Effector CD8-positive, alpha-beta T cell (primary cell): ENCODE results near the gene CSMD2.

ENCODE experiments used
- DNase-seq: peaks from one replicate; lab custom pipeline; 2025; lab: John Stamatoyannopoulos, UW

CSMD2 gene

DNA sequence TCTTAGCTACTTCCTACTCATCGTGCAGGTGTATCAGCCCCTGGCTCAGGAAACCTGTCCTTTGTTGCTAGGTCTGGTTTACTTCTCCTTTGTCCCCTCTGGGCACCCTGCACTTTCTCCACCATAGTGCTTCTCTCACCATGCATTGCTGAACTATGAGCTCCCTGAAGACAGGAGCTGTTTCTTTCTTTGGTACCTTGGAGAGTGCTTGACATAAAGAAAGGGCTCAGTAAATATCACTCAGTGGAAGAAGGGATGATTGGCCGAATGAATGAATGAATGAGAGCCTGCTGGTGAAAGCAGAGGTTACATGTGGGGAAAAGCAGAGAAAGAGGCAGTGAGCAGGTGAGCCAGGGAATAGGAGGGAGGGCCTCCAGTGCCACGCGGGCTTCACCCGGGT is 310.9 kb downstream of the CSMD2 start:
- no peak for DNase-seq

DNA sequence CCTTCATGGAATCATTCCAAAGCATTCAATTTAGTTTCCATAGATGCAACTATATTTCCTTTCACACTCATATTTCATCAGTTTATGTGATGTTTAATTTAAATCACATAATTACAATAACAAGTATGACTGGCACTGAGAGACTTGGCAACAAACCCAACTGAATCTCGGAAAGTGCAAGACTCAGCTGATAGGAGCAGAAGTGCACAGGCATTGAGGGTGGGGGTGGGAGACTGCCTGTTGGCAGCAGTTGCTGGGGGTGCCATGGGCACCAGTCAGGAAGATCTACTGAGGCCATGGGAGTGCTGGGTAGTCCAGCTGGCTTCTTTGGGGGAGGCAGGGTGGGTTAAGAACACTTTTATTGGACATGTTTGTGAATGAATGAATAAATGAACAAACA is 311.6 kb downstream of the CSMD2 start:
- no peak for DNase-seq

GRCh38 chr1:33852711-33853110 is 312.3 kb downstream of the CSMD2 start:
- no peak for DNase-seq

GRCh38 chr1:33850481-33850880 is 314.5 kb downstream of the CSMD2 start:
- no peak for DNase-seq

- no peak for DNase-seq
Measured at GRCh38 chr1:33849211-33849610, 315.8 kb downstream of the CSMD2 start.

DNA sequence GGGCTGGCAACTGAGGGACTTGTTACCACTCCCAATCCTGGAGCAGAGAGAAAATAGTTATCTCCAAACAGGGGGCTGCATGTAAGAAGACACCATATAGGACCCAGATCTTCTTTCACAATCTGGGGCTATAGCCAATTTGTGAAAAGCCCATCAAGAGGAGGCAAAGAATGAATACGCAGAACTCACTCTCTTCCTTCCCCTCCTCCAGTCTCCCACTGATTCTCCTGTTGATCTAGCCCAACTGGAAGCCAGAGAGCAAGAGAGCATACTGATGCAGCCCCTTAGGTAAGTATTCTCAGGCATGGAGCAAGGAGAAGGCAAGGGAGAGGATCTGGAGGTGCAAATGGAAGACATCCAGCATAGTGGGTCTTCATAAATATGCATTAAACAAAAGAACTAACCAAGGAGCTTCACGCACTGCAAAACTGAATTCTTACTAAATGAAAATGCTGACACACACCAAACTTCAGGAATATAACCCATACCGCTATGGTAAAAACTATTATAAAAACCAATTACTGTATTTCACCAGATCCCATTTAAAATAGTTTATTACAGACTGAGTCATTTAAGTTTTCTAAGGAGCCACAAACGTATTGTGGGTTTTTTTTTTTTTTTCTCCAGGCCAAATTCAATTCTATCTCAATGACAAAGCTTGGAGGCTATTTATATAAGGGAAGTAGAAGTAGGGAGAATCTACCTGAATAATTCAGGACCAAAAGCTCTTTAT is 316.7 kb downstream of the CSMD2 start:
- DNase-seq, result no peak

- no peak for DNase-seq
Measured at GRCh38 chr1:33846861-33847260, 318.2 kb downstream of the CSMD2 start.

GRCh38 chr1:33844166-33844565 is 320.9 kb downstream of the CSMD2 start:
- no peak for DNase-seq

- DNase-seq, result no peak
Measured at GRCh38 chr1:33842348-33842747, 322.7 kb downstream of the CSMD2 start.

DNA sequence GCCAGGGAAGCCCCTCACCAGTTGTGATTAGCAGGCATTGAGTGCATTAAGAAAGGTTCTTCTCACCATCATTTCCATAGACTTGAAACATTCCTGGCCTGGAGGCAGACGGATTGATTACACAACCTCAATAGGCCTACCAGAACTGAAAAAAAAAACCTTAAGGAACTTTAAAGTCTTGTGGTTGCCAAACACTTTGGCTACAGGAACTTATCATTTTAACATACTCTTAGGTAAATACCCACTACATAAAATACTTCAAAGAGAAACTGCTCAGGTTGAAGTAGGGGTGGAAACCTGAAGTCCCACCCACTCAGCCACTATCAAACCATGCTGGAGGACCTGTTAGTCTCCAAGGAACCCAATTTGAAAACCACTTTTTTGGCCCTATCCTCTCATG is 323.5 kb downstream of the CSMD2 start:
- no peak for DNase-seq

DNA sequence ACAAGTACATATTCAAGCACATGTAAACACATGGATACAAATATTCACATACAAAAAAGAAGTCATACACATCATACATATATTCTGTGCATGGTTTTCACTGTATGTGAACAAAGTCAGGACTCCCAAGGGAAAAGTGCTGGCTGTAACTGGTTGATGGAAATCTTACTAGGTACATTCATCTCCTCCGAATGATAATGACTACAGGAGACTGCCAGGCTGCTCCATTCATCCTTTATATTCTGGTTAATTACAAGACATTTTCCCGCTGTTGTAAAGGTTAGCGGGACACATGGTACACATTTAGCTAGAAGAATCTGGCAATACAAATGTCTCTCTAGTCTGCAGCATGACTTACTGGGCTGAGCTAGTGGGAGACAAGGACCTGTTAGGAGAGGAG is 327.4 kb downstream of the CSMD2 start:
- DNase-seq, result no peak

DNA sequence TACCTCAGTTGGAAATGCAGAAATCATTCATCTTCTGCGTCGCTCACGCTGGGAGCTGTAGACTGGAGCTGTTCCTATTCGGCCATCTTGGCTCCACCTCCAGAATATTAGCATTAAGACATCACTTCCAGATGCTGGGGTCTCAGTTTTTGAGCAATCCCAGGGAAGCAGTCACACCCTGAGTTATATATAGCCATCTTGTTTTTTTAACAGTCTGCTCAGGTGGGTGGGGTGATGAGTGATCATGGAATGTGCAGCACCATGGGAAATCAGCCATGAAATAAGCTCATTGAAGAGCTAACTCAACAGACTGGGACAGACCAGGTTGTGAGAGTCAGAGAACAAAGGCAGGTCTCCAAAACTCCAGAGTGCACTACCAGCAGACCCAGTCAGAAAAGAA is 328.1 kb downstream of the CSMD2 start:
- DNase-seq, result no peak

GRCh38 chr1:33828654-33829053 is 336.4 kb downstream of the CSMD2 start:
- no peak for DNase-seq

DNA sequence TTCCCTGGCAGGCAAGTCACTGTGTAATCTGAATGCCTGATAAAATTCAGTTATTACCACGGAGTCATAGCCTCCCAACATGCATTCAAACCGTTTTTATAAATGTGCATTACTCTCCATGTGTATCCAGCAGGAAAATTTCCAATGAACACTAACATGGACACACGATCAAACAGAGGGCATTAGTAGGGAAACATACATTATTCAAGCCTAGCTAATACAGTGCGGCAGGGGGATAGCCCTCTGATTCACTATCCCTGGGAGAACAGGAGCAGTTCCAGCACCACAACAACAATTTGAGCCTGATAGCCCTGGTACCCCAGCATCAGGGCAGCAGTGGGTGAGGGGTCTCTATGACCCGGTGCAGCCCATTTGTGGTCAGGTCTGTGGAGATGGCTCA is 337.0 kb downstream of the CSMD2 start:
- no peak for DNase-seq

GRCh38 chr1:33826711-33827110 is 338.3 kb downstream of the CSMD2 start:
- DNase-seq, result no peak

DNA sequence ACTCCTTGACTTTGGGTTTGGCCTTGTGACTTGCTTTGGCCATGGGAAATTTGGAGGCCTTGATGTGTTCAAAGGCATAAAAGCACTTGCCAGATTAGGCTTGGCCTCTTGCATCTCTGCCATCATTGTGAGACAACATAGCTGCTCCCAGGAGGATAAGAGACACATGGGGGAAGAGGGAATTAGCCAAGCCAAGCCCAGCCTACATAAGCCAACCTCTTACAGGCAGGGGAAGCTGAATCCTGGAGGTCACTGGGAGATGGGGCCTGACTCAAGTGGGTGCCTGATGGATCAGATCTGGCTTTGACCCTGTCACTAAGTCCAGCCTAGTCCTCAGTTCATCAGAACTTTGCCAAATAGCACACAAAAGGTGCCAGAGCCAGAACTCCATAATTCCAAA is 338.7 kb downstream of the CSMD2 start:
- no peak for DNase-seq

- no peak for DNase-seq
Measured at GRCh38 chr1:33825506-33825905, 339.5 kb downstream of the CSMD2 start.

DNA sequence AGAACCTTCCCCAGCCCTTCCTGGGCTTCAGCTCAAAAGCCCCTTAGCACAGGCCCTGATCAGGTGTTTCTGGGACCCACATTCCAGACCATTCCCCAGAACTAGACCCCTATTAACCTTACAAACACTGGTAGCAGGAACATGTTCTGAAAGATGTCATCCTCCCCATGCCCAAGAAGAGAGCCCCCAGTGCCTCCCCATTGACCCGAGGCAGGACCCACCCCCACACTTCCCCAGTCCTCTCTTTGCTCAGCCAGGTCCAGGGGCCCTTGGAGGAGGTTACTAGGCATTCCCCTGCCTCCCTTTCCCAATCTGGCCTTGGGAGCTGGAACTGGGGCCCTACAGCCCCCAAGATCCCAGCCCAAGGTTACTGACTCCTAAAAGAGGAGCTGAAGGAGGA is 340.1 kb downstream of the CSMD2 start:
- DNase-seq, result no peak

DNA sequence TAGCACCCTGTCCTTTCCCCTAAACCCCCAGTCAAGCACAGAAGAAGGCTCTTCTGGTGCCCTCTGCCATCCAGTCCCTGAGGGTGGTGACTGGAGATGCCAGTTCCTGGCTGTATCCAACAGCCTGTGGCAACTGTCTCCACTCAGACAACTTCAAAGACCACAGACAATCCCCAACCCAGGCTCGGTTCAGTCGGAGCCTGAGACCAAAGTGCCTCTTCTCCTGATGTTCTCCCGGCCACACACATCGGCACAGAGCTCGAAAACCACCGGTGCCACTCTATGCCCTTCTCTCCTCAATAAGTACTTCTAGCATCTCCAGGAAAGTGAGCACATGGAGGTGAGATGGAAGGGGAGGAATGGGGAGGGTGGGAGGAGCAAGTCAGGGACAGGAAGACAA is 340.7 kb downstream of the CSMD2 start:
- no peak for DNase-seq

- no peak for DNase-seq
Measured at GRCh38 chr1:33823830-33824229, 341.2 kb downstream of the CSMD2 start.

DNA sequence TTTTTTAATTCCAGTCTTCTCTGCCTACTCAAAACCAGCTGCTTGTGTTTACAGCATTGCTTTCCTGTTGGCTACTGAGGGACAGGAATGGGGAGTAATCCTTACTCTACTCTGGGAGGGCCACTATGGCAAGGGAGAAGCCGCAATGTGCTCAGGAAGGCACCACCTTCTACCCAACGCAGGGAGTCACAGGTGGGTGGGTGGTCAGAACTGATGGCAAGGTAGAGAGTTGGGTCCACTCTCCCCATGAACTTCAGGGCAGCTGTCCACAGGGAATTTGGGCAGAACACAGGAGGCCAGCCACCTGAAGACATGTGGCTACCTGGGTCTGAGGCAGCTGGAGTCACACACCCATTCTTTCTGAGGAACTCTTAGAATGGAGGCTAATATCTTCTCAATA is 341.6 kb downstream of the CSMD2 start:
- DNase-seq, result no peak

DNA sequence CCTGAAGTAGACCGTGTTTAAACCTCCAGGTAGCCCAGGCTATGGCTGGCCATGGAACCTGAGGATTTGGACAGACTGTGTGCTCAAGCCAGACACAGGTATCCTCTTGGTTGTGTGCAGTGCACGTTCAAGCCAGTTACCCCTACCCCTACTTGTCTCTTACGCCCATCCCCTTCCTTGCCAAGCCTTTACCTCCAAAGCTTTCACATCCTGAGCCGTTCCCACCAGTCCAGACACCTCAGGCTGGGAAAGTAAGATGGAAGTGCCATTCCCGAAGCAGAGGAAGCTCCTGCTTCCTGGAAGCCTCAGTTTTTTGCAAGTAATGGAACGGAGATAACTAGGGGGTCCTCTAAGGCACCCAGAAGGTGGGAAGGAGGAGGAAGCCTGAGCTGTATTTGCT is 342.6 kb downstream of the CSMD2 start:
- no peak for DNase-seq

- no peak for DNase-seq
Measured at GRCh38 chr1:33821291-33821690, 343.7 kb downstream of the CSMD2 start.

- DNase-seq, result no peak
Measured at GRCh38 chr1:33820804-33821203, 344.2 kb downstream of the CSMD2 start.
